ENCODE measurements around the gene MYT1. TPM values are rescaled to one million over a fixed set of nuclear protein-coding genes. Genes with fewer than 3 reads are reported as not detected.
A peak's percentile ranks its signal among the peaks of the same experiment; 100 is the strongest.

Gene MYT1
- total RNA-seq, 1 donor from 2014 or later = 0.12 TPM

- H3K4me3 ChIP-seq = no peak overlapping the region
- no peak for ATAC-seq
Measured at GRCh38 chr20:64254156-64254555, 89.9 kb downstream of the MYT1 start.

GRCh38 chr20:64254571-64255360 lies 90.5 kb downstream of the MYT1 start:
- Histone ChIP-seq H3K4me1 (peaks cover 22% of the 10 kb centered on the region), H3K36me3 (no peaks in the 10 kb centered on the region), H3K9me3 (no peaks in the 10 kb centered on the region), H3K27me3 (no peaks in the 10 kb centered on the region), H3K27ac (peak overlapping the region; percentile 90), H3K4me3 (peak overlapping the region; percentile 83)
- intact Hi-C loops (cut with DNase I) = no loop called here
- DNase-seq (no peak), ATAC-seq (no peak)
- no peak for TF ChIP-seq CTCF (IDR thresholded peaks at IDR 0.05)

More at GRCh38 chr20:64254156-64254555, 89.9 kb downstream of the MYT1 start:
- no peaks in the 10 kb centered on the region for H3K27me3 ChIP-seq
- intact Hi-C loops (cut with DNase I) = no loop called here
- peaks cover 22% of the 10 kb centered on the region for H3K4me1 ChIP-seq
- H3K27ac ChIP-seq = no peak overlapping the region
- no peaks in the 10 kb centered on the region for H3K9me3 ChIP-seq
- DNase-seq = no peak
- TF ChIP-seq CTCF (IDR thresholded peaks at IDR 0.05) = no peak
- H3K36me3 ChIP-seq = no peaks in the 10 kb centered on the region

GRCh38 chr20:64255361-64256281 lies 91.4 kb downstream of the MYT1 start, which contains the start of gene PCMTD2:
Gene PCMTD2 (plus strand): TSS chr20:64255748. CDS start chr20:64259966, 4,218 bp downstream.
- no peak for TF ChIP-seq CTCF (IDR thresholded peaks at IDR 0.05)
- Histone ChIP-seq H3K9me3 (no peaks in the 10 kb centered on the region), H3K27ac (peak within 1 kb of the TSS; percentile 90), H3K27me3 (no peaks in the 10 kb centered on the region), H3K36me3 (no peaks in the 10 kb centered on the region), H3K4me3 (peak within 1 kb of the TSS; percentile 83), H3K4me1 (peaks cover 30% of the 10 kb centered on the region)
- ATAC-seq (peak; percentile 96), DNase-seq (peak; percentile 91)
- intact Hi-C loops (cut with DNase I) = no loop called here

GRCh38 chr20:64256282-64256935 lies 92.2 kb downstream of the MYT1 start:
- TF ChIP-seq CTCF (IDR thresholded peaks at IDR 0.05) = no peak
- H3K36me3 ChIP-seq = no peaks in the 10 kb centered on the region
- H3K9me3 ChIP-seq = no peaks in the 10 kb centered on the region
- intact Hi-C loops (cut with DNase I) = no loop called here
- no peak for DNase-seq
- H3K4me1 ChIP-seq = peaks cover 38% of the 10 kb centered on the region
- H3K27me3 ChIP-seq = no peaks in the 10 kb centered on the region
- ATAC-seq = no peak
- H3K27ac ChIP-seq = peak overlapping the region; percentile 90
- peak overlapping the region; percentile 83 for H3K4me3 ChIP-seq

GRCh38 chr20:64257107-64257757 lies 93.0 kb downstream of the MYT1 start:
- intact Hi-C loops (cut with DNase I) = no loop called here
- no peaks in the 10 kb centered on the region for H3K9me3 ChIP-seq
- H3K36me3 ChIP-seq = no peaks in the 10 kb centered on the region
- ATAC-seq (no peak), DNase-seq (no peak)
- no peak overlapping the region for H3K27ac ChIP-seq
- H3K4me3 ChIP-seq = peak overlapping the region; percentile 83
- TF ChIP-seq CTCF (IDR thresholded peaks at IDR 0.05) = no peak
- peaks cover 42% of the 10 kb centered on the region for H3K4me1 ChIP-seq
- H3K27me3 ChIP-seq = no peaks in the 10 kb centered on the region
